K562 (cell line): ENCODE data around the gene UBE2H. TPM values are rescaled to one million over a fixed set of nuclear protein-coding genes. Genes with fewer than 3 reads are reported as not detected.

Experiments
- CREBBP ChIP-seq: IDR thresholded peaks from one replicate; pipeline ENCODE4 v1.6.1; 2012; ENCODE audit warnings: low read depth, mild to moderate bottlenecking, control low read depth, inconsistent platforms, low read length
- MAZ ChIP-seq, 2 experiments: fragments of 450-650 bp in 1 of 2; sonication (generic) in 1 of 2; formaldehyde crosslinking; IDR thresholded peaks in 1 of 2; conservative IDR thresholded peaks in 1 of 2; 2 replicates each; pipeline versions ENCODE4 v1.4.0 to v1.5.0; 2020; ENCODE audit warnings: mild to moderate bottlenecking in 1 of 2, missing genetic modification reagents in 1 of 2
- ZBTB7A ChIP-seq: IDR thresholded peaks from 2 replicates; pipeline ENCODE4 v1.6.1; 2011; ENCODE audit warnings: low read depth, mild to moderate bottlenecking, low read length, moderate library complexity, borderline replicate concordance; ENCODE audit not compliant: control insufficient read depth
- ZNF232 ChIP-seq: sonication (generic); formaldehyde crosslinking; IDR thresholded peaks from 2 replicates; pipeline ENCODE4 v1.8.0; 2022; ENCODE audit warnings: mild to moderate bottlenecking, missing genetic modification reagents
- ZNF707 ChIP-seq: fragments of 250-450 bp; sonication (Bioruptor Pico); conservative IDR thresholded peaks from 2 replicates; pipeline ENCODE4 v1.8.0; 2022; ENCODE audit warnings: inconsistent platforms, mild to moderate bottlenecking, moderate library complexity
- ZNF77 ChIP-seq: fragments of 250-450 bp; sonication (Bioruptor Pico); IDR thresholded peaks from 2 replicates; pipeline ENCODE4 v1.5.0; 2020
- polyA plus RNA-seq, 8 experiments: library from polyadenylated mRNA; depleted of rRNA in 4 of 8; stranded (reverse) in 5 of 8; unstranded in 3 of 8; fragments of >200 nt; fragmentation: Nextera tagmentation in 2 of 8; fragmentation: Illumina TruSeq in 1 of 8; extraction: Ambion mirVana in 2 of 8; extraction: Trizol in 1 of 8; gene quantifications; 2 replicates each; pipeline versions ENCODE4 v1.2.1 to v1.2.3, GENCODE V29; 2011 to 2014; ENCODE audit warnings: inconsistent platforms in 1 of 8, missing spikeins in 1 of 8
- total RNA-seq, 7 experiments: library from RNA; depleted of rRNA in 6 of 7; stranded (reverse); fragments of >200 nt in 6 of 7; fragmentation: Illumina TruSeq in 2 of 7; extraction: Trizol in 2 of 7; gene quantifications; 2 replicates each; pipeline versions ENCODE4 v1.2.1 to v1.2.3, GENCODE V29; 2011 to 2021; ENCODE audit warnings: low replicate concordance in 1 of 7
- TF ChIP-seq, protein P1 (sequence below), 2 experiments: fragments of 450-650 bp in 1 of 2; sonication (generic) in 1 of 2; formaldehyde crosslinking; conservative IDR thresholded peaks; 2 replicates each; pipeline versions ENCODE4 v1.4.0 to v1.8.1; 2020 to 2022; ENCODE audit warnings: mild to moderate bottlenecking in 1 of 2, missing genetic modification reagents in 1 of 2
- TF ChIP-seq, protein P2 (sequence below): fragments of 450-650 bp; IDR thresholded peaks from 2 replicates; pipeline ENCODE4 v1.6.1; 2016; ENCODE audit warnings: mild to moderate bottlenecking, moderate library complexity
- TF ChIP-seq, protein P3 (sequence below), 3 experiments: IDR thresholded peaks in 2 of 3; conservative IDR thresholded peaks in 1 of 3; 2 replicates each; pipeline ENCODE4 v1.5.1; 2011 to 2012; ENCODE audit warnings: low read length in 3 of 3, mild to moderate bottlenecking in 3 of 3, control low read depth in 2 of 3, improper control_type of control experiment in 1 of 3, inconsistent platforms in 1 of 3, low read depth in 1 of 3, mixed read lengths in 1 of 3, moderate library complexity in 1 of 3; ENCODE audit not compliant: insufficient read depth in 2 of 3
- TF ChIP-seq, protein P4 (sequence below): fragments of 450-650 bp; IDR thresholded peaks from 2 replicates; pipeline ENCODE4 v1.6.1; 2014; ENCODE audit warnings: low read depth, mild to moderate bottlenecking, moderate library complexity, borderline replicate concordance

The UBE2H gene
- total and polyA plus RNA-seq, 9 of the 15 experiments (the other 6 are each of a cell fraction or from before 2014, with no cell fraction given) = 6.3 to 33.0 (median 13.3) TPM

DNA sequence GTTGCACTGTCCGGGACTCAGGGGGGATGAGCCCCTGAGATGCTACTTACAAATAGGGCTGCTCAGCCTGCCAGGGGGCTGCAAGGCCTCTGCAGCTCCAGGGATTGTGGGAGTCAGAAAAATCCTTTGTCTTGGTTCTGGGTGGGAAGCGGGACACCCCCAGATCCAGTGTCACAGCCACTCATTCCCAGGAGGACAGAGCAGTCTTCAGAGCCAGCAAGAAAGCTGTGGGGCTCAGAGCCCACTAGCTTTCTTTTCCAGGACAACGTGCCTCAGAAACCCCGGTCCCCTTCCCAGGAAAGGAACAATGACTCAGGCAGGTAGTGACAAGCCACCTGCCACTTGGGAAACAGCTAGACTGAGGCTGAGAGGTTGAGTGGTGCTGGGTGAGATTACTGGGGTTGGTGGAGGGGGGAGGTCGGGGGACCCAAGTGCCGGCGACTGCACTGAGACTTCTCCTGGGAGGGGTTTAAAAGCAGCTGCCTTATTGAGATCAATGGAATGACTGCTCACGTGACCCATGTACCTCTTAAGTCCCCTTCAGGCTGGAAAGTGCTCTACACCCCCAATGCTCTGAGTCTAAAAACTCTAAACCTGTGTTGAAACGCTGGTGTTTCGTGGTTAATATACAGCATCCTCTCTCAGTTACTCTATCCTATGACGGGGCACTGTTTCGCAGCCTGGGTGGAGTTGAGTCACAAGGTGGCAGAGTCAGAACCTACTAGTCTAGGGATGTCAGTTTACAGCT, 123.6 kb downstream of the UBE2H start (continued):
- no peak for TF ChIP-seq ZNF232 (CRISPR knock-in tag)
- TF ChIP-seq, protein P1, sequence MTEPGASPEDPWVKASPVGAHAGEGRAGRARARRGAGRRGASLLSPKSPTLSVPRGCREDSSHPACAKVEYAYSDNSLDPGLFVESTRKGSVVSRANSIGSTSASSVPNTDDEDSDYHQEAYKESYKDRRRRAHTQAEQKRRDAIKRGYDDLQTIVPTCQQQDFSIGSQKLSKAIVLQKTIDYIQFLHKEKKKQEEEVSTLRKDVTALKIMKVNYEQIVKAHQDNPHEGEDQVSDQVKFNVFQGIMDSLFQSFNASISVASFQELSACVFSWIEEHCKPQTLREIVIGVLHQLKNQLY (CRISPR knock-in tag; conservative IDR thresholded peaks at IDR 0.05) = no peak
- TF ChIP-seq, protein P2, sequence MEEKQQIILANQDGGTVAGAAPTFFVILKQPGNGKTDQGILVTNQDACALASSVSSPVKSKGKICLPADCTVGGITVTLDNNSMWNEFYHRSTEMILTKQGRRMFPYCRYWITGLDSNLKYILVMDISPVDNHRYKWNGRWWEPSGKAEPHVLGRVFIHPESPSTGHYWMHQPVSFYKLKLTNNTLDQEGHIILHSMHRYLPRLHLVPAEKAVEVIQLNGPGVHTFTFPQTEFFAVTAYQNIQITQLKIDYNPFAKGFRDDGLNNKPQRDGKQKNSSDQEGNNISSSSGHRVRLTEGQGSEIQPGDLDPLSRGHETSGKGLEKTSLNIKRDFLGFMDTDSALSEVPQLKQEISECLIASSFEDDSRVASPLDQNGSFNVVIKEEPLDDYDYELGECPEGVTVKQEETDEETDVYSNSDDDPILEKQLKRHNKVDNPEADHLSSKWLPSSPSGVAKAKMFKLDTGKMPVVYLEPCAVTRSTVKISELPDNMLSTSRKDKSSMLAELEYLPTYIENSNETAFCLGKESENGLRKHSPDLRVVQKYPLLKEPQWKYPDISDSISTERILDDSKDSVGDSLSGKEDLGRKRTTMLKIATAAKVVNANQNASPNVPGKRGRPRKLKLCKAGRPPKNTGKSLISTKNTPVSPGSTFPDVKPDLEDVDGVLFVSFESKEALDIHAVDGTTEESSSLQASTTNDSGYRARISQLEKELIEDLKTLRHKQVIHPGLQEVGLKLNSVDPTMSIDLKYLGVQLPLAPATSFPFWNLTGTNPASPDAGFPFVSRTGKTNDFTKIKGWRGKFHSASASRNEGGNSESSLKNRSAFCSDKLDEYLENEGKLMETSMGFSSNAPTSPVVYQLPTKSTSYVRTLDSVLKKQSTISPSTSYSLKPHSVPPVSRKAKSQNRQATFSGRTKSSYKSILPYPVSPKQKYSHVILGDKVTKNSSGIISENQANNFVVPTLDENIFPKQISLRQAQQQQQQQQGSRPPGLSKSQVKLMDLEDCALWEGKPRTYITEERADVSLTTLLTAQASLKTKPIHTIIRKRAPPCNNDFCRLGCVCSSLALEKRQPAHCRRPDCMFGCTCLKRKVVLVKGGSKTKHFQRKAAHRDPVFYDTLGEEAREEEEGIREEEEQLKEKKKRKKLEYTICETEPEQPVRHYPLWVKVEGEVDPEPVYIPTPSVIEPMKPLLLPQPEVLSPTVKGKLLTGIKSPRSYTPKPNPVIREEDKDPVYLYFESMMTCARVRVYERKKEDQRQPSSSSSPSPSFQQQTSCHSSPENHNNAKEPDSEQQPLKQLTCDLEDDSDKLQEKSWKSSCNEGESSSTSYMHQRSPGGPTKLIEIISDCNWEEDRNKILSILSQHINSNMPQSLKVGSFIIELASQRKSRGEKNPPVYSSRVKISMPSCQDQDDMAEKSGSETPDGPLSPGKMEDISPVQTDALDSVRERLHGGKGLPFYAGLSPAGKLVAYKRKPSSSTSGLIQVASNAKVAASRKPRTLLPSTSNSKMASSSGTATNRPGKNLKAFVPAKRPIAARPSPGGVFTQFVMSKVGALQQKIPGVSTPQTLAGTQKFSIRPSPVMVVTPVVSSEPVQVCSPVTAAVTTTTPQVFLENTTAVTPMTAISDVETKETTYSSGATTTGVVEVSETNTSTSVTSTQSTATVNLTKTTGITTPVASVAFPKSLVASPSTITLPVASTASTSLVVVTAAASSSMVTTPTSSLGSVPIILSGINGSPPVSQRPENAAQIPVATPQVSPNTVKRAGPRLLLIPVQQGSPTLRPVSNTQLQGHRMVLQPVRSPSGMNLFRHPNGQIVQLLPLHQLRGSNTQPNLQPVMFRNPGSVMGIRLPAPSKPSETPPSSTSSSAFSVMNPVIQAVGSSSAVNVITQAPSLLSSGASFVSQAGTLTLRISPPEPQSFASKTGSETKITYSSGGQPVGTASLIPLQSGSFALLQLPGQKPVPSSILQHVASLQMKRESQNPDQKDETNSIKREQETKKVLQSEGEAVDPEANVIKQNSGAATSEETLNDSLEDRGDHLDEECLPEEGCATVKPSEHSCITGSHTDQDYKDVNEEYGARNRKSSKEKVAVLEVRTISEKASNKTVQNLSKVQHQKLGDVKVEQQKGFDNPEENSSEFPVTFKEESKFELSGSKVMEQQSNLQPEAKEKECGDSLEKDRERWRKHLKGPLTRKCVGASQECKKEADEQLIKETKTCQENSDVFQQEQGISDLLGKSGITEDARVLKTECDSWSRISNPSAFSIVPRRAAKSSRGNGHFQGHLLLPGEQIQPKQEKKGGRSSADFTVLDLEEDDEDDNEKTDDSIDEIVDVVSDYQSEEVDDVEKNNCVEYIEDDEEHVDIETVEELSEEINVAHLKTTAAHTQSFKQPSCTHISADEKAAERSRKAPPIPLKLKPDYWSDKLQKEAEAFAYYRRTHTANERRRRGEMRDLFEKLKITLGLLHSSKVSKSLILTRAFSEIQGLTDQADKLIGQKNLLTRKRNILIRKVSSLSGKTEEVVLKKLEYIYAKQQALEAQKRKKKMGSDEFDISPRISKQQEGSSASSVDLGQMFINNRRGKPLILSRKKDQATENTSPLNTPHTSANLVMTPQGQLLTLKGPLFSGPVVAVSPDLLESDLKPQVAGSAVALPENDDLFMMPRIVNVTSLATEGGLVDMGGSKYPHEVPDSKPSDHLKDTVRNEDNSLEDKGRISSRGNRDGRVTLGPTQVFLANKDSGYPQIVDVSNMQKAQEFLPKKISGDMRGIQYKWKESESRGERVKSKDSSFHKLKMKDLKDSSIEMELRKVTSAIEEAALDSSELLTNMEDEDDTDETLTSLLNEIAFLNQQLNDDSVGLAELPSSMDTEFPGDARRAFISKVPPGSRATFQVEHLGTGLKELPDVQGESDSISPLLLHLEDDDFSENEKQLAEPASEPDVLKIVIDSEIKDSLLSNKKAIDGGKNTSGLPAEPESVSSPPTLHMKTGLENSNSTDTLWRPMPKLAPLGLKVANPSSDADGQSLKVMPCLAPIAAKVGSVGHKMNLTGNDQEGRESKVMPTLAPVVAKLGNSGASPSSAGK = no peak
- TF ChIP-seq, protein P3, sequence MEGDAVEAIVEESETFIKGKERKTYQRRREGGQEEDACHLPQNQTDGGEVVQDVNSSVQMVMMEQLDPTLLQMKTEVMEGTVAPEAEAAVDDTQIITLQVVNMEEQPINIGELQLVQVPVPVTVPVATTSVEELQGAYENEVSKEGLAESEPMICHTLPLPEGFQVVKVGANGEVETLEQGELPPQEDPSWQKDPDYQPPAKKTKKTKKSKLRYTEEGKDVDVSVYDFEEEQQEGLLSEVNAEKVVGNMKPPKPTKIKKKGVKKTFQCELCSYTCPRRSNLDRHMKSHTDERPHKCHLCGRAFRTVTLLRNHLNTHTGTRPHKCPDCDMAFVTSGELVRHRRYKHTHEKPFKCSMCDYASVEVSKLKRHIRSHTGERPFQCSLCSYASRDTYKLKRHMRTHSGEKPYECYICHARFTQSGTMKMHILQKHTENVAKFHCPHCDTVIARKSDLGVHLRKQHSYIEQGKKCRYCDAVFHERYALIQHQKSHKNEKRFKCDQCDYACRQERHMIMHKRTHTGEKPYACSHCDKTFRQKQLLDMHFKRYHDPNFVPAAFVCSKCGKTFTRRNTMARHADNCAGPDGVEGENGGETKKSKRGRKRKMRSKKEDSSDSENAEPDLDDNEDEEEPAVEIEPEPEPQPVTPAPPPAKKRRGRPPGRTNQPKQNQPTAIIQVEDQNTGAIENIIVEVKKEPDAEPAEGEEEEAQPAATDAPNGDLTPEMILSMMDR (IDR thresholded peaks at IDR 0.05 in 2 of 3, conservative IDR thresholded peaks at IDR 0.05 in 1 of 3; ENCODE audit: insufficient read depth in 2 of 3, low read depth in 1 of 3, low read length in 3 of 3) = peak in 1 of 3 experiments; percentile 8; a peak in 1 of 6 replicates
- no peak for TF ChIP-seq MAZ (CRISPR knock-in tag; conservative IDR thresholded peaks at IDR 0.05 in 1 of 2, IDR thresholded peaks at IDR 0.05 in 1 of 2)
- TF ChIP-seq ZNF707 (CRISPR knock-in tag) = no peak
- no peak for TF ChIP-seq ZBTB7A
- TF ChIP-seq, protein P4, sequence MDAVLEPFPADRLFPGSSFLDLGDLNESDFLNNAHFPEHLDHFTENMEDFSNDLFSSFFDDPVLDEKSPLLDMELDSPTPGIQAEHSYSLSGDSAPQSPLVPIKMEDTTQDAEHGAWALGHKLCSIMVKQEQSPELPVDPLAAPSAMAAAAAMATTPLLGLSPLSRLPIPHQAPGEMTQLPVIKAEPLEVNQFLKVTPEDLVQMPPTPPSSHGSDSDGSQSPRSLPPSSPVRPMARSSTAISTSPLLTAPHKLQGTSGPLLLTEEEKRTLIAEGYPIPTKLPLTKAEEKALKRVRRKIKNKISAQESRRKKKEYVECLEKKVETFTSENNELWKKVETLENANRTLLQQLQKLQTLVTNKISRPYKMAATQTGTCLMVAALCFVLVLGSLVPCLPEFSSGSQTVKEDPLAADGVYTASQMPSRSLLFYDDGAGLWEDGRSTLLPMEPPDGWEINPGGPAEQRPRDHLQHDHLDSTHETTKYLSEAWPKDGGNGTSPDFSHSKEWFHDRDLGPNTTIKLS = no peak
- TF ChIP-seq ZNF77 (CRISPR knock-in tag) = no peak
- no peak for TF ChIP-seq CREBBP
